Ectodermal cell (in vitro differentiated cells): ENCODE data around the gene SMIM7.

Experiments
- H3K27ac ChIP-seq: 2 replicates; pipeline ENCODE4 v1.7.0; 2013; ENCODE audit warnings: mild to moderate bottlenecking, low read depth, low read length; ENCODE audit not compliant: insufficient read depth, poor library complexity, severe bottlenecking
- H3K27me3 ChIP-seq: 2 replicates; pipeline ENCODE4 v1.7.0; 2013; ENCODE audit warnings: mild to moderate bottlenecking, low read length; ENCODE audit not compliant: insufficient read depth, control insufficient read depth, poor library complexity, severe bottlenecking
- H3K36me3 ChIP-seq: one replicate; pipeline ENCODE4 v1.7.0; 2013; ENCODE audit warnings: low read length; ENCODE audit not compliant: control insufficient read depth, insufficient read depth
- H3K4me1 ChIP-seq: one replicate; pipeline ENCODE4 v1.7.0; 2013; ENCODE audit warnings: low read length; ENCODE audit not compliant: control insufficient read depth, insufficient read depth
- H3K4me3 ChIP-seq: 2 replicates; pipeline ENCODE4 v1.7.0; 2013; ENCODE audit warnings: low read depth, low read length, control low read depth; ENCODE audit not compliant: insufficient read depth
- H3K9me3 ChIP-seq: 2 replicates; pipeline ENCODE4 v1.7.0; 2013; ENCODE audit warnings: mild to moderate bottlenecking, low read length, moderate library complexity; ENCODE audit not compliant: control insufficient read depth
- WGBS, 2 experiments: methylation state at CpG; one replicate each; pipeline ENCODE4 v1.1.7; 2013; ENCODE audit warnings: missing lambda C conversion rate in 2 of 2; 5-methylcytosine and 5-hydroxymethylcytosine counted together

Gene SMIM7

DNA sequence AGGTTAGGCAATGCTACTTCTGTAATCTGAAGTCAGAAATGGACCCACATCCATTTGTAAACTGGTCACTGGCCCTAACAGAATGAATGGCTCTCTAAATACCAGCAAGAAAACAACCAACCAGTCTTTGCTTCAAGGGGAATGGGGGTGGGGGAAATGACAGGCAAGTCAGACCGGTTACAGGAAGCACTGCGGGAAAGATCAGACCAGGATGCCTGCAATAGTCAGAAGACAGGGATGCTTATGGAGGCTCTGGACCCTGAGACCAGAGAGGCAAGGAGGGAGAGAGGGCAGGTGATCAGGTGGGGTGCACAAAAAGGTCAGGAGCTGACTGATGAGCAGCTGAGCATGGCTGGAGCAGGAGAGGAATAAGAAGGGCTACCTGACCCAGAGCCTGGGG, 45.0 kb downstream of the SMIM7 start:
- H3K36me3 ChIP-seq: no peaks in the 10 kb centered on the region
- no peaks in the 10 kb centered on the region for H3K27me3 ChIP-seq
- H3K4me1 ChIP-seq: peaks cover 5% of the 10 kb centered on the region
- no peaks in the 10 kb centered on the region for H3K9me3 ChIP-seq
- WGBS, 2 experiments: 68 to 77% methylated on average over 2 of the region's 2 CpGs
- H3K27ac ChIP-seq: no peak overlapping the region
- H3K4me3 ChIP-seq: no peak overlapping the region

DNA sequence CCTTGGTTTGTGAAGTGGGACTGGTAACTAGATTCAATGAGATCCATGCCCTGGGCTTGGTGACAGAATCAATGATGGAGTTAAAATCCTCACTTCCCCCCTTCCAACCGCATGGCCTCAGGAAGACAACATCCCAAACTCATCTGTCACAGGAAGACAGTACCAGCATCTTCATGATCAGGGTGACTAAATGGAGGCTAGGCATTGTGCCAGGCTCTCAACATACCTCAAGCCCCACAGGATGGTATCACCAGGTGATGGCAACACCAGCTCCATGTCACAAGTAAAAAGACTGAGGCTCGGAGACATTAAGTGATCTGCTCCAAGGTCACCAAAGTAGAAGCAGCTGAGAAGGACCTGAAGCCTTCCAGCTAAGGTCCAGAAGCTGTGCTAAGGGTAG, 46.1 kb downstream of the SMIM7 start:
- H3K9me3 ChIP-seq: no peaks in the 10 kb centered on the region
- no peak overlapping the region for H3K27ac ChIP-seq
- no peaks in the 10 kb centered on the region for H3K36me3 ChIP-seq
- H3K27me3 ChIP-seq: no peaks in the 10 kb centered on the region
- 88 to 98% methylated on average over 2 of the region's 2 CpGs for WGBS, 2 experiments
- peaks cover 5% of the 10 kb centered on the region for H3K4me1 ChIP-seq
- H3K4me3 ChIP-seq: no peak overlapping the region

GRCh38 chr19:16612636-16613035, 47.3 kb downstream of the SMIM7 start:
- H3K4me3 ChIP-seq: no peak overlapping the region
- peaks cover 5% of the 10 kb centered on the region for H3K4me1 ChIP-seq
- H3K9me3 ChIP-seq: no peaks in the 10 kb centered on the region
- 80 to 89% methylated on average over 3 of the region's 3 CpGs for WGBS, 2 experiments
- H3K27me3 ChIP-seq: no peaks in the 10 kb centered on the region
- H3K27ac ChIP-seq: no peak overlapping the region
- H3K36me3 ChIP-seq: no peaks in the 10 kb centered on the region

DNA sequence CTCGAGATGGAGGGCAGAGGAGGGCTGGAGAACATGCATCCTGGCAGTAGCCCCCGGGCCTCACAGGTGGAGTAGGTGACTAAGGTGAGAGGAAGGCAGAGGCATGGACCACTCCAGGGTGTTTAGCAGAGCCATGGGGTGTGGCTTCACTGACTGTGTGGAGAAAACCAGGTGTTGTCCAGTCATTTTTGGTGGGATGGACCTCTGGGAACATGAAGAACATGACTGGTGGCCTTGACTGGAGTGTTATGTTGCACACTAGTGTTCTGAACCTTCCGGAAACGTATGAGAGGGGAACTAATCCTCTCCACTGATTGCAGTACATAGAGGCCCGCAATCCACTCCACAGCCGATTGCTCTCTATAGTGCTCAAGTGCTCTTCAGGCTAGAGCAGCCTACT, 48.8 kb downstream of the SMIM7 start:
- 94 to 95% methylated on average over 6 of the region's 6 CpGs for WGBS, 2 experiments
- Histone ChIP-seq H3K27me3 (no peaks in the 10 kb centered on the region), H3K36me3 (no peaks in the 10 kb centered on the region), H3K9me3 (no peaks in the 10 kb centered on the region), H3K4me1 (peaks cover under 1% of the 10 kb centered on the region), H3K4me3 (no peak overlapping the region), H3K27ac (no peak overlapping the region)

DNA sequence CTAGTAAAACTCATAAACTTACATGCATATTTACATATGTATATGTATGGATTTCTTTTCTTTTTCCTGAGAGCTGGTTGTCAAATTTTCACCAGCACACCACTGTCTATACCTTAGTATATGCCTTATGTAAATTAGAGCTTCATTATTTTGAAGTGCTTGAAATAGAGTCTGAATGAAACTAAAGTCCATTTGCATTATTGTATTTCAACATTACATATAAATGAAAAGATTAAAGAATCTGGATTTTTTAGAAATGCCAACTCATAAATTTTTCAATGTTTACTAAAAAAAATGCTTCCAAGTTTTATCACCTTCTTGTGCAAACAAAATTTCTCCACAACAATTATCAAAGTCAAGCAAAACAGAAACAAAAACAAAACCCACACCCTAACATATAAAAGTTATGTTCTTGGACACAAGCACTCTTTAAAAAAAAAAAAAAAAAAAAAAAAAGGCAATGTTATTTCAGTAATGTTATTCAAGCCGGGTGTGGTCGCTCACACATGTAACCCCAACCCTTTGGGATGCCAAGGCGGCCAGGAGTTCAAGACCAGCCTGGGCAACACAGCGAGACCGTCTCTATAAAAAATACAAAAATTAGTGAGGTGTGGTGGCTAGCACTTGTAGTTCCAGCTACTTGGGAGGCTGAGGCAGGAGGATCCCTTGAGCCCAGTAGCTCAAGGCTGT, 50.3 kb downstream of the SMIM7 start:
- Histone ChIP-seq H3K4me3 (no peak overlapping the region), H3K27me3 (no peaks in the 10 kb centered on the region), H3K4me1 (no peaks in the 10 kb centered on the region), H3K9me3 (no peaks in the 10 kb centered on the region), H3K36me3 (no peaks in the 10 kb centered on the region), H3K27ac (no peak overlapping the region)
- WGBS, 2 experiments: 91 to 93% methylated on average over 5 of the region's 5 CpGs

- Histone ChIP-seq H3K9me3 (no peaks in the 10 kb centered on the region), H3K4me1 (no peaks in the 10 kb centered on the region), H3K36me3 (no peaks in the 10 kb centered on the region), H3K27me3 (no peaks in the 10 kb centered on the region), H3K4me3 (no peak overlapping the region), H3K27ac (no peak overlapping the region)
- 91 to 92% methylated on average over 1 of the region's 1 CpG for WGBS, 2 experiments
Measured at GRCh38 chr19:16608290-16608739, 51.6 kb downstream of the SMIM7 start.

DNA sequence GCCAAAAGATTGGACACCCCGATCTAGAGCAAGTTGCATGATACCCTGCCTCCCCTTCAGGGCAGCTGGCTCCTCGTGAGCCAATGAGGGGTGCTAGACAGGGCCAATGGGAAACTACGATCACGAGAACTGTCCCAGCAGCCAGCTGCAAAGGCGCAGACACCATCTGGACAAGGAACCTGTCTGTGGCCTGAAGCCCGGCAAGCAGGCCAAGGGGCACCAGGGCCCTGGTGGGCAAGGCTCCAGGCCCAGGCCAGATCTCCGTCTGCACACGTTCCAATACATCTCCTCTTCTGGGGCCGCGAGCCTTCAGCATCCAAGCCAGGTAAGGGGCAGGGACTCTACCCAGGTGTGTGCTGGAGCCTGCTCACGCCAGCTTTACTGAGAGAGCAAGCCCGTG, 52.1 kb downstream of the SMIM7 start:
- Histone ChIP-seq H3K4me3 (no peak overlapping the region), H3K36me3 (no peaks in the 10 kb centered on the region), H3K27me3 (no peaks in the 10 kb centered on the region), H3K27ac (no peak overlapping the region), H3K4me1 (no peaks in the 10 kb centered on the region), H3K9me3 (no peaks in the 10 kb centered on the region)
- WGBS, 2 experiments: 92% methylated on average over 12 of the region's 12 CpGs

DNA sequence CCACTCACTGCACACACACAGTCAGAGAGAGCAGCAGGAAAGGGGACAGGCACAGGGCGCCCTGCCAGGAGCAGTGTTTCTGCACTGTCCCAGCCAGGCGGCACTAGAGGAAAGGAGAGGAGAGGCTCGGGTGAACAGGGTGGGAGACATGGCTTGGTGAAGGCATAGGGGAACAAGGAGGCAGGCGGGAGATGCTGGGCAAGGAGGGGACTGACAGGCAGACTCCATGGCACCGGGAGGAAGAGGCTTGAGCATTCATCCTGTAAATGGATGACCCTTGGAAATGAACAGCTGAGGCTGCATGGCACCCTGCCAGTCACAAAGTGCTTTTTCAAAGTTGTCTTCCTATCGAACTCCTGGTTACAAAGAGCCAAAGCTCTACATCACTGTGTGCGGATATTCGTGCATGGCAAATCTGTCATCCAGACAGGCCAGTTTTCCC, 54.4 kb downstream of the SMIM7 start:
- Histone ChIP-seq H3K4me1 (no peaks in the 10 kb centered on the region), H3K36me3 (no peaks in the 10 kb centered on the region), H3K4me3 (no peak overlapping the region), H3K27me3 (no peaks in the 10 kb centered on the region), H3K27ac (no peak overlapping the region), H3K9me3 (no peaks in the 10 kb centered on the region)
- WGBS, 2 experiments: 90 to 91% methylated on average over 8 of the region's 8 CpGs

GRCh38 chr19:16605115-16605514, 54.8 kb downstream of the SMIM7 start:
- Histone ChIP-seq H3K9me3 (no peaks in the 10 kb centered on the region), H3K27me3 (no peaks in the 10 kb centered on the region), H3K36me3 (no peaks in the 10 kb centered on the region), H3K4me1 (no peaks in the 10 kb centered on the region), H3K4me3 (no peak overlapping the region), H3K27ac (no peak overlapping the region)
- WGBS, 2 experiments: 91 to 96% methylated on average over 3 of the region's 3 CpGs

- WGBS, 2 experiments: 95 to 97% methylated on average over 6 of the region's 6 CpGs
- no peak overlapping the region for H3K4me3 ChIP-seq
- no peaks in the 10 kb centered on the region for H3K27me3 ChIP-seq
- no peaks in the 10 kb centered on the region for H3K4me1 ChIP-seq
- H3K36me3 ChIP-seq: no peaks in the 10 kb centered on the region
- H3K27ac ChIP-seq: no peak overlapping the region
- no peaks in the 10 kb centered on the region for H3K9me3 ChIP-seq
Measured at GRCh38 chr19:16604615-16605014, 55.3 kb downstream of the SMIM7 start.

DNA sequence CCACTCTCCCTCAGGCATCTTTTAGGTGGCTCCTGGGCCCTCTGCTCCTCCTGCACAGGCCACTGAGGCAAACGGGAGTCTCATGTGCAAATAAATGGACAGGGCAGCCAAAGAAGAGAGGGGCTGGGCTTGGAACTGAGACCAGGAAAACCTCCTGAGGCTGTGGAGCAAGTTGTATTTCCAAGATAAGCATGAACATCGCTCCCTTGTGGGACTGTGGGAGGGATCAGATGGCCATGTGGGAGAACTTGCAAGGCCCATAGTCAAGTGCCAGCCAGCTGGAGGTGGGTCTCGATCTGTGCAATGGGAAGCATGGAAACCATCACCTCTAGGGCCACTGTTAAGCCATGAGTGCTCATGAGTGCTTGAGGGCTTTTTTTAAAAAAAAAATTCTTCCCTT, 56.9 kb downstream of the SMIM7 start:
- H3K4me1 ChIP-seq: no peaks in the 10 kb centered on the region
- H3K27me3 ChIP-seq: no peaks in the 10 kb centered on the region
- WGBS, 2 experiments: 88% methylated on average over 3 of the region's 3 CpGs
- H3K36me3 ChIP-seq: no peaks in the 10 kb centered on the region
- H3K27ac ChIP-seq: no peak overlapping the region
- H3K4me3 ChIP-seq: no peak overlapping the region
- no peaks in the 10 kb centered on the region for H3K9me3 ChIP-seq
